Measurements from ENCODE around the gene NOL7.

DNA sequence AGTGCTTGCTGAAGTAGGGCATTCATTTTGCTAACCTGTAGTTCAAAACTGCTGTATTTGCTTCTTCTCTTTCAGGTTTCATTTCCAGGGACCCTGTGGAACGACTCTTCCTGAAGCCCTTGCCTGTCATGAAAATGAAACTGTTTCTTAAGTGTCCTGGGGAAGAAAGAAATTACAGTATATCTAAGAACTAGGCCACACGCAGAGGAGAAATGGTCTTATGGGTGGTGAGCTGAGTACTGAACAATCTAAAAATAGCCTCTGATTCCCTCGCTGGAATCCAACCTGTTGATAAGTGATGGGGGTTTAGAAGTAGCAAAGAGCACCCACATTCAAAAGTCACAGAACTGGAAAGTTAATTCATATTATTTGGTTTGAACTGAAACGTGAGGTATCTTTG, 3.4 kb upstream of the NOL7 start:
- TF ChIP-seq ZNF274 (IDR thresholded peaks at IDR 0.05; ENCODE audit: low read depth, low read length) (no peak), YY1 (IDR thresholded peaks at IDR 0.05; ENCODE audit: insufficient read depth, insufficient read length) (no peak)

Data from NT2/D1 (cell line).